Activated B cell treated with CpG ODN at 0.5 μM for 24 hours (primary cell): Measurements from ENCODE around the gene RNF135. TPM values are rescaled to one million over a fixed set of nuclear protein-coding genes. Genes with fewer than 3 reads are reported as not detected.
"Not testable (repeated sequence)": the region's sequence is repeated elsewhere in the genome, so short reads cannot be mapped to it uniquely, and the experiment has no call there.

ENCODE experiments used
- ATAC-seq: fragments of 200-7000 bp; cut with Tn5 transposase; one replicate; pipeline ENCODE4 v1.10.0; 2021; ENCODE audit warnings: low read depth, mild to moderate bottlenecking, moderate library complexity
- CTCF ChIA-PET: fragments of 350-600 bp; sonication (Branson Sonifier 250); formaldehyde crosslinking; loops from one replicate; lab custom pipeline; 2021; ENCODE audit warnings: antibody characterized with exemption; lab: Charles Lee
- POLR2A ChIA-PET: fragments of 350-600 bp; sonication (Branson Sonifier 250); formaldehyde crosslinking; loops from one replicate; lab custom pipeline; 2021; ENCODE audit warnings: antibody characterized with exemption; lab: Charles Lee
- DNase-seq: peaks from one replicate; pipeline ENCODE4 v3.0.0; 2022
- H3K27ac Mint-ChIP-seq: one replicate; pipeline ENCODE4 v1.8.0; 2020; ENCODE audit warnings: mixed read lengths
- H3K27me3 Mint-ChIP-seq: one replicate; pipeline ENCODE4 v1.8.0; 2021; ENCODE audit warnings: mixed read lengths
- H3K36me3 Mint-ChIP-seq: one replicate; pipeline ENCODE4 v1.8.0; 2021; ENCODE audit warnings: low read depth, mixed read lengths
- H3K4me1 Mint-ChIP-seq: one replicate; pipeline ENCODE4 v1.8.0; 2021; ENCODE audit warnings: mixed read lengths
- H3K4me3 Mint-ChIP-seq: one replicate; pipeline ENCODE4 v1.8.0; 2020; ENCODE audit warnings: mild to moderate bottlenecking, mixed read lengths
- H3K9me3 Mint-ChIP-seq: one replicate; pipeline ENCODE4 v1.8.0; 2020; ENCODE audit warnings: mixed read lengths
- intact Hi-C: fragments of 100-400 bp; cut with micrococcal nuclease; formaldehyde crosslinking; loops from one replicate; pipeline ENCODE4 v1.15.1; 2024
- total RNA-seq: library from RNA; stranded (reverse); gene quantifications from 2 replicates; pipeline ENCODE4 v1.2.3, GENCODE V29; 2022
- TF ChIP-seq, protein P1 (sequence below): fragments of 200-600 bp; IDR thresholded peaks from one replicate; pipeline ENCODE4 v1.8.0; 2022; ENCODE audit warnings: antibody characterized with exemption, mild to moderate bottlenecking

Gene RNF135
- total RNA-seq, 1 donor from 2014 or later, result 18.5 TPM

DNA sequence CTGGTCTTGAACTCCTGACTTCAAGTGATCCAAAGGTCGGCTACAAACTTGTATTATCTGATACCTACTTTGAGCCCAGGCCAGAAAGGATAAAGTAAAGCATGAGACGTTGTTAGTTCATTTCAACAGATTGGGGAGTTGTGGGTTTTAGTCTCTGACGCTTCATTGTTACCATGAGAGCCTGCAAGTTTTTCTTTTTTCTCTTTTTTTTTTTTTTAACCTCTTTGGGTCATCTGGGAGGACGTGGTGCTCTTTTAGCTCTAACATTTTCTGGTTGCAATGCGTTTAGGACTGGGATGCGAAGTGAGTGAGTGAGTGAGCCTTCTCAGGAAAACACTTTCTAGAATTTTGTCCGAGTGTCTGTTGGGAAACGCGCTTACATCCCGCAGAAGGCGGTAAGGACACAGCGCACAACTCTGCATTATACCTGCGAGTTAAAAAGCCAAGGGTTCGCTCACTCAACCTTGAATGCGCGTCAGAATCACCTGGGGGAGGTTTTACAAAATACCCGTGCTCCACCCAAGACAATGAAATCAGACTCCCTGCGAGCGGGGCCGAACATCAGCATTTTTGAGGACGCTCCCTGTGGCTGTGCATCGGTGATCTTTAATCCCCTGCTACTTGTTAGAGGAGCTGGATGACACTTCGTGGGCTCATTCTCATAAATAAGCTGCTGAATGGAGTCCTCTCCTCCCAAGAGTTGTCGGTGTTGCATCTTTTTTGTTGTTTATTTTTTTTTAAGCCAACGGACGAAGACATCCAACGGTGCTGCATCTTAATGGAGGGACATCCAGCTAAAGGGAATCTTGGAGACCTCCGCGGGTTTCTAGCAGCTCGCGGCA lies 629 bp upstream of the RNF135 start:
- Mint-ChIP-seq H3K27ac (peak overlapping the region; percentile 98), H3K27me3 (no peaks in the 10 kb centered on the region), H3K36me3 (peaks cover 13% of the 10 kb centered on the region), H3K9me3 (peaks cover 2% of the 10 kb centered on the region), H3K4me3 (peak overlapping the region; percentile 97), H3K4me1 (peaks cover 64% of the 10 kb centered on the region)
- peak; percentile 32 for DNase-seq
- peak; percentile 17 for ATAC-seq
- TF ChIP-seq, protein P1, sequence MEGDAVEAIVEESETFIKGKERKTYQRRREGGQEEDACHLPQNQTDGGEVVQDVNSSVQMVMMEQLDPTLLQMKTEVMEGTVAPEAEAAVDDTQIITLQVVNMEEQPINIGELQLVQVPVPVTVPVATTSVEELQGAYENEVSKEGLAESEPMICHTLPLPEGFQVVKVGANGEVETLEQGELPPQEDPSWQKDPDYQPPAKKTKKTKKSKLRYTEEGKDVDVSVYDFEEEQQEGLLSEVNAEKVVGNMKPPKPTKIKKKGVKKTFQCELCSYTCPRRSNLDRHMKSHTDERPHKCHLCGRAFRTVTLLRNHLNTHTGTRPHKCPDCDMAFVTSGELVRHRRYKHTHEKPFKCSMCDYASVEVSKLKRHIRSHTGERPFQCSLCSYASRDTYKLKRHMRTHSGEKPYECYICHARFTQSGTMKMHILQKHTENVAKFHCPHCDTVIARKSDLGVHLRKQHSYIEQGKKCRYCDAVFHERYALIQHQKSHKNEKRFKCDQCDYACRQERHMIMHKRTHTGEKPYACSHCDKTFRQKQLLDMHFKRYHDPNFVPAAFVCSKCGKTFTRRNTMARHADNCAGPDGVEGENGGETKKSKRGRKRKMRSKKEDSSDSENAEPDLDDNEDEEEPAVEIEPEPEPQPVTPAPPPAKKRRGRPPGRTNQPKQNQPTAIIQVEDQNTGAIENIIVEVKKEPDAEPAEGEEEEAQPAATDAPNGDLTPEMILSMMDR, result no peak
- POLR2A ChIA-PET, result interaction anchor here (0.5 to 5.7 kb wide), 18 partner anchors 11 to 349 kb away, joined by 3 to 121 read pairs (median 8); partner anchors contain the start of genes ADAP2, CRLF3 and TEFM
- CTCF ChIA-PET, result interaction anchor here (0.6 to 1.2 kb wide), 3 partner anchors 9 to 32 kb away, joined by 3 to 6 read pairs (median 3); no protein-coding TSS in a partner anchor
- intact Hi-C loops, result loop anchor here (2.0 to 5.0 kb wide), 4 partner anchors 39 to 337 kb away; partner anchors contain the start of gene ATAD5

DNA sequence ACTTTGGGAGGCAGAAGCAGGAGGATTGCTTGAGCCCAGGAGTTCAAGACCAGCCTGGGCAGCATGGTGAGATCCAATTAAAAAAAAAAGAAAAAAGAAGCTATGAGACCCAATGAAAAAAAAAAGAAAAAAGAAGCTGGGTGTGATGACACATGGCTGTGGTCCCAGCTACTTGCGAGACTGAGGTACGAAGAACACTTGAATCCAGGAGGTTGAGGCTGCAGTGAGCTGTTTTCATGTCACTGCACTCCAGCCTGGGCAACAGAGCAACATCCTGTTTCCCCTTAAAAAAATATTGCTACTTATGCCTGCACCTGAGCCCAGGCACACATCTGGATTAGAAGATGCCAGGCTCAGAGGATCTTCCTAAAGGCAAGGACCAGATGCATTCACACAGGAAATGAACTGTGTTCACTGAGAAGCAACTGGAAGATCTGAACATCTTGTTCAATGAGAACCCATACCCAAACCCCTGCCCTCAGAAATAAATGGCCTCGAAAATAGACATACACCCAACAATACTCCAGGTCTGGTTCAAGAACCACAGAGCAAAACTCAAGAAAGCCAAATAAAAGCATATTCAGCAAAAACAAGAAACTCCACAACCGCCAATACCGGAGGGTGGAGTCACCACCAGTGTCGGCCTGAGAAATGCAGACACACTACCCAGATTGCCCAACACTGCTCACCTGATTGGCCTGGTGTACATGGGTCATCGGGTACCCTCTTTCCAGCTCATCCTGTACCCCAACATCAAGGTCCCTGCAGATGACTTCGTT lies 4.4 kb downstream of the RNF135 start:
- peaks cover 27% of the 10 kb centered on the region for H3K36me3 Mint-ChIP-seq
- ChIA-PET CTCF (no interaction called here), POLR2A (interaction anchor here (0.5 to 0.7 kb wide), 3 partner anchors 32 to 914 kb away, joined by 5 to 10 read pairs (median 6); no protein-coding TSS in a partner anchor)
- H3K27ac Mint-ChIP-seq, result no peak overlapping the region
- no peaks in the 10 kb centered on the region for H3K27me3 Mint-ChIP-seq
- peaks cover 45% of the 10 kb centered on the region for H3K4me1 Mint-ChIP-seq
- no peak overlapping the region for H3K4me3 Mint-ChIP-seq
- intact Hi-C loops, result no loop called here
- no peak for ATAC-seq
- H3K9me3 Mint-ChIP-seq, result peaks cover 2% of the 10 kb centered on the region
- no peak for DNase-seq
- TF ChIP-seq, protein P1, result no peak

DNA sequence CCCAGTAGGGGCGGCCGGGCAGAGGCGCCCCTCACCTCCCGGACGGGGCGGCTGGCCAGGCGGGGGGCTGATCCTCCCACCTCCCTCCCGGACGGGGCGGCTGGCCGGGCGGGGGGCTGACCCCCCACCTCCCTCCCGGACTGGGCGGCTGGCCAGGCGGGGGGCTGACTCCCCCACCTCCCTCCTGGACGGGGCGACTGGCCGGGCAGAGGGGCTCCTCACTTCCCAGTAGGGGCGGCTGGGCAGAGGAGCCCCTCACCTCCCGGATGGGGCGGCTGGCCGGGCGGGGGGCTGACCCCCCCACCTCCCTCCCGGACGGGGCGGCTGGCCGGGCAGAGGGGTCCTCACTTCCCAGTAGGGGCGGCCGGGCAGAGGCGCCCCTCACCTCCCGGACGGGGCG lies 9.1 kb downstream of the RNF135 start:
- CTCF ChIA-PET, POLR2A ChIA-PET, ATAC-seq, DNase-seq, intact Hi-C loops, H3K4me3 Mint-ChIP-seq, H3K27ac Mint-ChIP-seq, H3K27me3 Mint-ChIP-seq, H3K9me3 Mint-ChIP-seq: not testable (repeated sequence)
- peaks cover 25% of the 10 kb centered on the region for H3K4me1 Mint-ChIP-seq
- peaks cover 35% of the 10 kb centered on the region for H3K36me3 Mint-ChIP-seq

DNA sequence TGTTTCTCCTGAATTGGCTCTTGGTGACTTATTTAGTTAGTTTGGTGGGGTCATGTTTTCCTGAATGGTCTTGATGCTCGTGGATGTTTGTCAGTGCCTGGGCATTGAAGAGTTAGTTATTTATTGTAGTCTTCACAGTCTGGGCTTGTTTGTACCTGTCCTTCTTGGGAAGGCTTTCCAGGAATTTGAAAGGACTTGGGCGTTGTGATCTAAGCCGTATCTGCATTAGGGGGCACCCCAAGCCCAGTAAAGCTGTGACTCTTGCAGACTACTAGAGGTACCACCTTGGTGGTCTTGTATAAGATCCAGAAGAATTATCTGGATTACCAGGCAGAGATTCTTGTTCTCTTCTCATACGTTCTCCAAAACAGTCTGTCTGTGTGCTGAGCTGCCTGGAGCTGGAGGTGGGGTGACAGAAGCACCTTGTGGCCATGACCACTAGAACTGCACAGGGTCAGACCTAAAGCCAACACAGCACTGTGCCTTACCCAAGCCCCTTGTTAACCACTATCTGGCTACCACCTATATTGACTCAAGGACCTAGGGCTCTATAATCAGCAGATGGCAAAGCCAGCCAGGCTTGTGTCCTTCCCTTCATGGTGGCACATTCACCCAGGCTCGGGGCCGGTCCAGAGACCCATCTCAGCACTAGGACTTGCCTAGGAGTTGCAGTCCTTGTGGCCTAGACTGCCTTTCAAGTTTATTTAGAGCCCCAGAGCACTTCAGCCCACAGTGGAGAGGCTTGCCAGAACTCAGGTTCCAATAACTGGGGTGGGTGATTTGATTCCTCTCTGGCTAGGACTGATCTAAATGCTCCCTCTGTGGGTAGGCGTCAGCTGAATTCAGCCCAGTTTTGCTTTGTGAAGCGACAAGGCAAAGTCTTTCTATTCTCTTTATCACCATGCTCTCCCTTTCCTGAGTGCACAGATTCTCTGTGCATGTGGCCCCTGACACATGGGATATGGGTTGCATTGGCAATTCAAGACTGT lies 11.0 kb downstream of the RNF135 start:
- Mint-ChIP-seq H3K9me3 (no peaks in the 10 kb centered on the region), H3K27me3 (no peaks in the 10 kb centered on the region), H3K36me3 (peaks cover 41% of the 10 kb centered on the region), H3K4me1 (peaks cover 13% of the 10 kb centered on the region), H3K27ac (peak overlapping the region; percentile 18), H3K4me3 (no peak overlapping the region)
- intact Hi-C loops, result no loop called here
- CTCF ChIA-PET, result no interaction called here
- no peak for ATAC-seq
- POLR2A ChIA-PET, result interaction anchor here (1.2 kb wide), 1 partner anchor 11 kb away, joined by 4 read pairs; the partner anchor contains the start of gene RNF135
- TF ChIP-seq, protein P1, result no peak
- no peak for DNase-seq

DNA sequence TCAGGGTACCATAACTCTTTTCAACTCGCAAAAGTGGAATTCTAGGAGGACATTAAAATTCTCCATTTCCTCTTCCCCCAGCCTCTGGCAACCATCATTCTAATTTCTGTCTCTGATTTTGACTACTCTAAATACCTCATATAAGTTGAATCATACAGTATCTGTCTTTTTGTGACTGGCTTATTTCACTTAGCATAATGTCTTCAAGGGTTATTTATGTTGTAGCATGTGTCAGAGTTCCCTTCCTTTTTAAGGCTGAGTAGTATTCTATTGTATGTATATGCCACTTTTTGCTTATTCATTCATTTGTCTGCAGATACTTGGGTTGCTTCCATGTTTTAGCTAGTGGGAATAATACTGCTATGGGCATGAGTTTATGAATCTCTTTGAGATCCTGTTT lies 12.0 kb downstream of the RNF135 start:
- no peak overlapping the region for H3K4me3 Mint-ChIP-seq
- no peak for ATAC-seq
- intact Hi-C loops, result no loop called here
- TF ChIP-seq, protein P1, result no peak
- H3K9me3 Mint-ChIP-seq, result no peaks in the 10 kb centered on the region
- H3K4me1 Mint-ChIP-seq, result peaks cover 12% of the 10 kb centered on the region
- POLR2A ChIA-PET, result interaction anchor here (0.7 to 1.2 kb wide), 2 partner anchors 12 to 918 kb away, joined by 3 to 4 read pairs; partner anchors contain the start of gene RNF135
- DNase-seq, result no peak
- H3K27me3 Mint-ChIP-seq, result no peaks in the 10 kb centered on the region
- H3K27ac Mint-ChIP-seq, result no peak overlapping the region
- H3K36me3 Mint-ChIP-seq, result peaks cover 48% of the 10 kb centered on the region
- CTCF ChIA-PET, result no interaction called here
